A549 (cell line): ENCODE measurements around the gene ANKRD33. TPM values are rescaled to one million over a fixed set of nuclear protein-coding genes. Genes with fewer than 3 reads are reported as not detected.

Experiments
- ATAC-seq, 2 experiments: fragments of 200-7000 bp in 1 of 2; fragments of >200 bp in 1 of 2; cut with Nextera tagmentation in 1 of 2; cut with Tn5 transposase in 1 of 2; 3 replicates each; pipeline versions ENCODE4 v1.8.0 to v1.9.1; 2018 to 2020; ENCODE audit warnings: mild to moderate bottlenecking in 1 of 2, moderate library complexity in 1 of 2
- CTCF ChIA-PET: fragments of 300-600 bp; sonication (Branson Sonifier 250); formaldehyde crosslinking; extraction: SDS; loops from one replicate; lab custom pipeline; 2021; ENCODE audit warnings: antibody characterized with exemption, inconsistent platforms; lab: Yijun Ruan, JAX
- POLR2A ChIA-PET: fragments of 350-600 bp; formaldehyde crosslinking; extraction: SDS; loops from one replicate; lab custom pipeline; 2021; ENCODE audit warnings: antibody characterized with exemption, inconsistent platforms; lab: Yijun Ruan, JAX
- DNase-seq, 2 experiments: peaks; one replicate each; pipeline versions ENCODE4 v3.0.0 to v3.0.0-alpha.2; 2011 to 2016; ENCODE audit warnings: low read depth in 1 of 2, low spot score in 1 of 2
- FAIRE-seq: peaks from 2 replicates; lab custom pipeline; 2011; peaks lifted over from hg19 to GRCh38; lab: Jason Lieb, UNC
- H3K27ac ChIP-seq, 2 experiments: fragments of >200 bp; sonication (Bioruptor Twin); formaldehyde crosslinking; 3 replicates each; pipeline ENCODE4 v1.5.1; 2016 to 2017
- H3K4me1 ChIP-seq: fragments of >200 bp; sonication (Bioruptor Twin); formaldehyde crosslinking; 3 replicates; pipeline ENCODE4 v1.6.1; 2016
- H3K4me2 ChIP-seq: fragments of >200 bp; sonication (Bioruptor Twin); formaldehyde crosslinking; 3 replicates; pipeline ENCODE4 v1.6.1; 2016
- H3K4me3 ChIP-seq: fragments of >200 bp; sonication (Bioruptor Twin); formaldehyde crosslinking; 3 replicates; pipeline ENCODE4 v1.5.1; 2016
- H3K9me3 ChIP-seq: fragments of >200 bp; sonication (Bioruptor Twin); formaldehyde crosslinking; 3 replicates; pipeline ENCODE4 v1.6.1; 2016
- EHMT2 ChIP-seq: fragments of 200-600 bp; sonication (generic); IDR thresholded peaks from 2 replicates; pipeline ENCODE4 v1.6.1; 2016; ENCODE audit warnings: antibody characterized with exemption, low read depth, mild to moderate bottlenecking, moderate library complexity
- JUN ChIP-seq, 2 experiments: fragments of >200 bp; sonication (Bioruptor Twin); formaldehyde crosslinking; IDR thresholded peaks; 2 replicates in 1 of 2; 3 replicates in 1 of 2; pipeline ENCODE4 v1.6.1; 2016 to 2017
- MYC ChIP-seq: IDR thresholded peaks from 2 replicates; pipeline ENCODE4 v1.6.1; 2012; ENCODE audit warnings: mild to moderate bottlenecking, inconsistent platforms, low read length, improper control_type of control experiment, borderline replicate concordance
- NFE2L2 ChIP-seq: fragments of 150-350 bp; conservative IDR thresholded peaks from 2 replicates; pipeline ENCODE4 v1.6.1; 2014; ENCODE audit warnings: low read length
- POLR2A ChIP-seq: IDR thresholded peaks from 2 replicates; pipeline ENCODE4 v1.6.1; 2012; ENCODE audit warnings: mild to moderate bottlenecking, low read length
- RAD21 ChIP-seq, 2 experiments: fragments of >200 bp in 1 of 2; sonication (Bioruptor Twin) in 1 of 2; formaldehyde crosslinking in 1 of 2; IDR thresholded peaks in 1 of 2; conservative IDR thresholded peaks in 1 of 2; 2 replicates in 1 of 2; 3 replicates in 1 of 2; pipeline ENCODE4 v1.6.1; 2012 to 2018; ENCODE audit warnings: inconsistent platforms in 1 of 2
- RARB ChIP-seq: fragments of 250-450 bp; sonication (Bioruptor Pico); IDR thresholded peaks from 2 replicates; pipeline ENCODE4 v1.8.0; 2021; ENCODE audit warnings: mild to moderate bottlenecking, moderate library complexity
- REST ChIP-seq: fragments of 200-600 bp; sonication (generic); IDR thresholded peaks from 2 replicates; pipeline ENCODE4 v1.6.1; 2016; ENCODE audit warnings: antibody characterized with exemption, mild to moderate bottlenecking, moderate library complexity
- RNF2 ChIP-seq: fragments of 200-600 bp; sonication (generic); IDR thresholded peaks from 2 replicates; pipeline ENCODE4 v1.6.1; 2016; ENCODE audit warnings: low read depth, mild to moderate bottlenecking, antibody characterized with exemption, moderate library complexity, borderline replicate concordance
- TP53 ChIP-seq: fragments of 250-450 bp; sonication (Bioruptor Pico); IDR thresholded peaks from 2 replicates; pipeline ENCODE4 v1.5.0; 2021; ENCODE audit warnings: mild to moderate bottlenecking, moderate library complexity
- USF2 ChIP-seq: fragments of 450-650 bp; IDR thresholded peaks from 2 replicates; pipeline ENCODE4 v1.6.1; 2014; ENCODE audit warnings: antibody characterized with exemption
- WGBS: methylation state at CpG from one replicate; pipeline ENCODE4 v1.1.6; 2017; ENCODE audit errors: missing lambda C conversion rate; 5-methylcytosine and 5-hydroxymethylcytosine counted together
- polyA plus RNA-seq, 4 experiments: library from polyadenylated mRNA; depleted of rRNA in 3 of 4; stranded (reverse); fragments of >200 nt; fragmentation: RNase III in 1 of 4; extraction: RNeasy Plus Mini Kit Qiagen cat#74134 plus additional on column Dnase treatment in 1 of 4; gene quantifications; 2 replicates in 3 of 4; 3 replicates in 1 of 4; pipeline ENCODE4 v1.2.3, GENCODE V29; 2011 to 2017
- TF ChIP-seq, protein P1 (sequence below): fragments of >200 bp; sonication (Bioruptor Twin); formaldehyde crosslinking; IDR thresholded peaks from 3 replicates; pipeline ENCODE4 v1.5.1; 2016
- TF ChIP-seq, protein P2 (sequence below): IDR thresholded peaks from 2 replicates; pipeline ENCODE4 v1.6.1; 2012; ENCODE audit warnings: low read depth, borderline replicate concordance

Gene ANKRD33
- polyA plus RNA-seq, 2 of the 4 experiments (the other 2 are of a cell fraction): not detected

DNA sequence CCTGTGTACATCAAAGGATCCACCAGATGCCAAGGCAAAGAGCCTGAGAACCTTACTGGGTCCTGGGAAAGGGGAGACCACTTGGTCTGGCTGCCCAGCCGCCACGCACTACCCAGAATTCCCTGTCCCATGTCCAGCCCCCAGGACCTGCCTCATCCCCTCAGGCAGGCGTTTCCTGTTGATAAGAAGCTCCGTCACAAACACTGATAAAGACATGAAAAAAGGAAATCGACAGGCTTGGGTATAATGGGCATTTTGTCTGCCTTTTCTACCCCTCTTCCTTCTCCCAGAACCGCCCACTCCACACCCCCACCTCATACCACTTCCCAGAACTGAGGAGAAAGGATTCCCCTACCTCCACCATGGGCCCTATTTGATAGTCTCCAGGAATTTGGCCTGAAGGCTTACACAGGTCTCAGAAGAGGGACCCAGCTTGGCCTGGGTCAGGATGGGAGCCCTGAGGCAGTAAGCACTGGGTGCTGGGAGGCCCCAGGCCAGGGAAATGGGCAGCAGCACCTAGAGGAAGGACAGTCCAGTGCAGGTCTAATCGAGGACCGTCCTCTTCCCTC, 38.2 kb downstream of the ANKRD33 start:
- peak; percentile 12 to 25; a peak in 1 of 6 replicates for ATAC-seq
- Histone ChIP-seq H3K4me2 (no peak overlapping the region), H3K9me3 (no peaks in the 10 kb centered on the region), H3K4me1 (peaks cover 7% of the 10 kb centered on the region; the same call in 2 of the 3 replicates), H3K27ac (no peak overlapping the region), H3K4me3 (no peak overlapping the region)
- ChIA-PET CTCF (interaction anchor here (0.7 to 1.8 kb wide), 8 partner anchors 8 to 51 kb away, joined by 3 to 7 read pairs (median 5); partner anchors contain the start of gene ACVRL1), POLR2A (no interaction called here)
- FAIRE-seq: no peak
- 69% methylated on average over 8 of the region's 8 CpGs for WGBS
- TF ChIP-seq TP53 (CRISPR knock-in tag): no peak
- no peak for TF ChIP-seq POLR2A
- no peak for TF ChIP-seq USF2
- no peak for TF ChIP-seq EHMT2
- TF ChIP-seq RARB (CRISPR knock-in tag): no peak
- TF ChIP-seq RNF2: no peak
- TF ChIP-seq NFE2L2: no peak
- TF ChIP-seq, protein P1, sequence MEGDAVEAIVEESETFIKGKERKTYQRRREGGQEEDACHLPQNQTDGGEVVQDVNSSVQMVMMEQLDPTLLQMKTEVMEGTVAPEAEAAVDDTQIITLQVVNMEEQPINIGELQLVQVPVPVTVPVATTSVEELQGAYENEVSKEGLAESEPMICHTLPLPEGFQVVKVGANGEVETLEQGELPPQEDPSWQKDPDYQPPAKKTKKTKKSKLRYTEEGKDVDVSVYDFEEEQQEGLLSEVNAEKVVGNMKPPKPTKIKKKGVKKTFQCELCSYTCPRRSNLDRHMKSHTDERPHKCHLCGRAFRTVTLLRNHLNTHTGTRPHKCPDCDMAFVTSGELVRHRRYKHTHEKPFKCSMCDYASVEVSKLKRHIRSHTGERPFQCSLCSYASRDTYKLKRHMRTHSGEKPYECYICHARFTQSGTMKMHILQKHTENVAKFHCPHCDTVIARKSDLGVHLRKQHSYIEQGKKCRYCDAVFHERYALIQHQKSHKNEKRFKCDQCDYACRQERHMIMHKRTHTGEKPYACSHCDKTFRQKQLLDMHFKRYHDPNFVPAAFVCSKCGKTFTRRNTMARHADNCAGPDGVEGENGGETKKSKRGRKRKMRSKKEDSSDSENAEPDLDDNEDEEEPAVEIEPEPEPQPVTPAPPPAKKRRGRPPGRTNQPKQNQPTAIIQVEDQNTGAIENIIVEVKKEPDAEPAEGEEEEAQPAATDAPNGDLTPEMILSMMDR: no peak
- no peak for TF ChIP-seq MYC
- TF ChIP-seq REST: no peak
- DNase-seq: no peak

DNA sequence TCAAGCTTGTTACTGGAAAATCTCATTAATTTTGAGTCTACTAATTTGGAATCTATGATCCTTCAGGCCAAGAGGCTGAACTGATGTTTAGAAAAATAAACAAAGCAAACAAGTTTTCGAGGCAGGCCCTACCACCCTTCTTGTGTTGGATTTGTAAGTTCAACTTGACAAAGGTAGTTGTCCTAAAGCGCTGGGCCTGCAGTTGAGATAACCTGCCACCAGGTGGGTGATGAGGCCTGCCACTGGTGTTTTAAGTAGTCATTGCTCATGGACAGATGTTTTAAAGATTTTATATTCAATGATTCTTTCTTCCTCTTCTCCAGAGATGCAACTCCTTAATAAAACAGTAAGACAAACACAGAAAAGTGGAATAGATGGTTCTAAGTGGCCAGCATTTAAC, 38.8 kb downstream of the ANKRD33 start:
- no peak for FAIRE-seq
- ChIA-PET POLR2A (no interaction called here), CTCF (interaction anchor here (0.7 to 1.8 kb wide), 11 partner anchors 8 to 505 kb away, joined by 3 to 7 read pairs (median 5); partner anchors contain the start of gene ACVRL1)
- peak in 1 of 2 experiments; percentile 64; a peak in 3 of 6 replicates for ATAC-seq
- peak; percentile 48 to 71 for DNase-seq
- H3K4me1 ChIP-seq: peaks cover 7% of the 10 kb centered on the region; the same call in 2 of the 3 replicates
- no peaks in the 10 kb centered on the region for H3K9me3 ChIP-seq
- no peak overlapping the region for H3K27ac ChIP-seq
- TF ChIP-seq NFE2L2: no peak
- TF ChIP-seq RAD21 (conservative IDR thresholded peaks at IDR 0.05 in 1 of 2, IDR thresholded peaks at IDR 0.05 in 1 of 2): peak; percentile 30 to 52; a peak in 3 of 5 replicates
- TF ChIP-seq, protein P2, sequence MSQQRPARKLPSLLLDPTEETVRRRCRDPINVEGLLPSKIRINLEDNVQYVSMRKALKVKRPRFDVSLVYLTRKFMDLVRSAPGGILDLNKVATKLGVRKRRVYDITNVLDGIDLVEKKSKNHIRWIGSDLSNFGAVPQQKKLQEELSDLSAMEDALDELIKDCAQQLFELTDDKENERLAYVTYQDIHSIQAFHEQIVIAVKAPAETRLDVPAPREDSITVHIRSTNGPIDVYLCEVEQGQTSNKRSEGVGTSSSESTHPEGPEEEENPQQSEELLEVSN: no peak
- TF ChIP-seq JUN (IDR thresholded peaks at IDR 0.05): no peak
- TF ChIP-seq, protein P1: peak; percentile 38; the same call in 2 of the 3 replicates
- TF ChIP-seq, all 56 proteins: peak for 2
- no peak overlapping the region for H3K4me3 ChIP-seq
- H3K4me2 ChIP-seq: no peak overlapping the region
- WGBS: 88% methylated on average over 2 of the region's 2 CpGs
